DLD1 (cell line): ENCODE results near the gene SET.

Experiments
- in situ Hi-C: cut with HindIII; loops from 2 replicates; pipeline ENCODE4 v1.10.0; 2017; ENCODE audit warnings: low sequenced_read_pairs

SET gene

GRCh38 chr9:128728298-128728697, 39.3 kb downstream of the SET start:
- in situ Hi-C loops: no loop called here

GRCh38 chr9:128729302-128729701, 40.3 kb downstream of the SET start:
- in situ Hi-C loops: no loop called here

GRCh38 chr9:128729766-128730517, 40.9 kb downstream of the SET start:
- in situ Hi-C loops: no loop called here

GRCh38 chr9:128731093-128731492, 42.1 kb downstream of the SET start:
- in situ Hi-C loops: no loop called here

GRCh38 chr9:128731691-128732090, 42.7 kb downstream of the SET start:
- in situ Hi-C loops: no loop called here

- in situ Hi-C loops: no loop called here
Observed at GRCh38 chr9:128732576-128732975, 43.6 kb downstream of the SET start.

GRCh38 chr9:128733256-128733655, 44.2 kb downstream of the SET start:
- in situ Hi-C loops: no loop called here

- in situ Hi-C loops: no loop called here
Observed at GRCh38 chr9:128735373-128735772, 46.4 kb downstream of the SET start.

GRCh38 chr9:128742401-128742800, 53.4 kb downstream of the SET start:
- in situ Hi-C loops: no loop called here

- in situ Hi-C loops: no loop called here
Observed at GRCh38 chr9:128743421-128743820, 54.4 kb downstream of the SET start.
